Measurements from ENCODE around the gene ITGAE. TPM values are rescaled to one million over a fixed set of nuclear protein-coding genes. Genes with fewer than 3 reads are reported as not detected.

Gene ITGAE
- total and polyA plus RNA-seq, 12 donors = 4.9 to 85.4 (median 33.7) TPM

GRCh38 chr17:3812771-3813170, 11.8 kb upstream of the ITGAE start:
- no peaks in the 10 kb centered on the region for H3K4me1 ChIP-seq (replicated peaks in 1 of 2)
- 88 to 92% (median 91%) methylated on average over 11 to 12 of the region's 12 CpGs for WGBS, 4 donors
- no peaks in the 10 kb centered on the region for H3K9me3 ChIP-seq (replicated peaks in 1 of 3)
- no peak overlapping the region for H3K27ac ChIP-seq
- H3K4me3 ChIP-seq = no peak overlapping the region
- no peak for TF ChIP-seq POLR2A (IDR thresholded peaks at IDR 0.05)
- TF ChIP-seq CTCF (IDR thresholded peaks at IDR 0.05) = no peak
- peak in 1 of 7 donors; percentile 39 for DNase-seq
- intact Hi-C loops (cut with DNase I) = no loop called here
- H3K36me3 ChIP-seq (replicated peaks in 1 of 2) = peaks cover 0 to 93% of the 10 kb centered on the region in 2 donors
- no peaks in the 10 kb centered on the region for H3K27me3 ChIP-seq

- Histone ChIP-seq H3K27me3 (no peaks in the 10 kb centered on the region), H3K36me3 (replicated peaks in 1 of 2) (peaks cover 0 to 91% of the 10 kb centered on the region in 2 donors), H3K9me3 (replicated peaks in 1 of 3) (no peaks in the 10 kb centered on the region), H3K4me3 (no peak overlapping the region), H3K4me1 (replicated peaks in 1 of 2) (no peaks in the 10 kb centered on the region), H3K27ac (no peak overlapping the region)
- intact Hi-C loops (cut with DNase I) = no loop called here
- 89 to 93% (median 93%) methylated on average over 10 of the region's 10 CpGs for WGBS, 4 donors
- TF ChIP-seq CTCF (IDR thresholded peaks at IDR 0.05) (no peak), POLR2A (IDR thresholded peaks at IDR 0.05) (no peak)
- peak in 1 of 7 donors; percentile 39 for DNase-seq
Observed at GRCh38 chr17:3812284-3812683, 11.3 kb upstream of the ITGAE start.

GRCh38 chr17:3810019-3810418, 9.0 kb upstream of the ITGAE start:
- Histone ChIP-seq H3K27ac (no peak overlapping the region), H3K4me3 (no peak overlapping the region), H3K36me3 (replicated peaks in 1 of 2) (peaks cover 0 to 70% of the 10 kb centered on the region in 2 donors), H3K4me1 (replicated peaks in 1 of 2) (no peaks in the 10 kb centered on the region), H3K9me3 (replicated peaks in 1 of 3) (no peaks in the 10 kb centered on the region), H3K27me3 (no peaks in the 10 kb centered on the region)
- DNase-seq = peak in 1 of 7 donors; percentile 20
- intact Hi-C loops (cut with DNase I) = no loop called here
- 92 to 98% (median 97%) methylated on average over 4 of the region's 4 CpGs for WGBS, 4 donors
- no peak for TF ChIP-seq POLR2A (IDR thresholded peaks at IDR 0.05)
- TF ChIP-seq CTCF (IDR thresholded peaks at IDR 0.05) = no peak

- Histone ChIP-seq H3K36me3 (replicated peaks in 1 of 2) (peaks cover 0 to 62% of the 10 kb centered on the region in 2 donors), H3K4me1 (replicated peaks in 1 of 2) (peaks cover 0 to under 1% of the 10 kb centered on the region in 2 donors), H3K4me3 (no peak overlapping the region), H3K27ac (no peak overlapping the region), H3K27me3 (no peaks in the 10 kb centered on the region), H3K9me3 (replicated peaks in 1 of 3) (no peaks in the 10 kb centered on the region)
- no peak for TF ChIP-seq CTCF (IDR thresholded peaks at IDR 0.05)
- TF ChIP-seq POLR2A (IDR thresholded peaks at IDR 0.05) = no peak
- intact Hi-C loops (cut with DNase I) = no loop called here
- 95 to 97% (median 96%) methylated on average over 4 of the region's 4 CpGs for WGBS, 4 donors
- DNase-seq = no peak
Observed at GRCh38 chr17:3809135-3809534, 8.1 kb upstream of the ITGAE start.
